ENCODE results near the gene ARHGAP30.

GRCh38 chr1:161069241-161069640, 450 bp downstream of the ARHGAP30 start:
- TF ChIP-seq POLR2AphosphoS5 (IDR thresholded peaks at IDR 0.05; ENCODE audit: low read depth, low read length) (no peak), EGR1 (IDR thresholded peaks at IDR 0.05; ENCODE audit: low read depth) (no peak), EZH2 (IDR thresholded peaks at IDR 0.05) (no peak), YY1 (IDR thresholded peaks at IDR 0.05; ENCODE audit: extremely low read depth, insufficient replicate concordance, low read depth, low read length) (no peak), POLR2A (IDR thresholded peaks at IDR 0.05; ENCODE audit: borderline replicate concordance, extremely low read depth, insufficient read depth, insufficient read length) (no peak), SP1 (IDR thresholded peaks at IDR 0.05; ENCODE audit: low read depth) (no peak), REST (IDR thresholded peaks at IDR 0.05; ENCODE audit: low read depth) (no peak)
